SK-N-SH (cell line): ENCODE measurements around the gene BRME1. TPM values are rescaled to one million over a fixed set of nuclear protein-coding genes. Genes with fewer than 3 reads are reported as not detected.
A peak's percentile ranks its signal among the peaks of the same experiment; 100 is the strongest.

Experiments
- CTCF ChIA-PET: fragments of 300-600, 350-600 bp; formaldehyde crosslinking; extraction: SDS; loops from one replicate; lab custom pipeline; 2021; lab: Yijun Ruan, JAX
- POLR2A ChIA-PET: fragments of 350-600 bp; sonication (Branson Sonifier 250); formaldehyde crosslinking; extraction: SDS; loops from one replicate; lab custom pipeline; 2020; ENCODE audit warnings: antibody characterized with exemption, inconsistent platforms; lab: Yijun Ruan, JAX
- DNase-seq: peaks from one replicate; pipeline ENCODE4 v3.0.0; 2012
- H2AFZ ChIP-seq: fragments of 200-600 bp; sonication (generic); 2 replicates; pipeline ENCODE4 v1.8.1; 2016; ENCODE audit warnings: antibody characterized with exemption, mild to moderate bottlenecking, low read depth
- H3F3A ChIP-seq: fragments of 200-600 bp; sonication (generic); replicated peaks from 2 replicates; pipeline ENCODE3; 2016; ENCODE audit warnings: antibody characterized with exemption, mild to moderate bottlenecking; ENCODE audit not compliant: insufficient read depth
- H3K27ac ChIP-seq, 2 experiments: fragments of 200-500 bp in 1 of 2; fragments of 200-600 bp in 1 of 2; sonication (Bioruptor generic) in 1 of 2; sonication (generic), shearing (Covaris generic) in 1 of 2; 2 replicates each; pipeline versions ENCODE4 v1.5.1 to v1.6.1; 2014 to 2016; ENCODE audit warnings: low read depth in 2 of 2, inconsistent platforms in 1 of 2, low read length in 1 of 2, mild to moderate bottlenecking in 1 of 2, mixed read lengths in 1 of 2
- H3K27me3 ChIP-seq: fragments of 200-600 bp; sonication (generic), shearing (Covaris generic); 2 replicates; pipeline ENCODE4 v1.6.1; 2016; ENCODE audit warnings: mixed run types; ENCODE audit not compliant: insufficient read depth
- H3K36me3 ChIP-seq, 2 experiments: fragments of 200-500 bp in 1 of 2; fragments of 200-600 bp in 1 of 2; sonication (Bioruptor generic) in 1 of 2; sonication (generic) in 1 of 2; replicated peaks in 1 of 2; 2 replicates each; pipeline versions ENCODE3 to v1.5.1; 2014 to 2016; ENCODE audit warnings: low read length in 1 of 2, mild to moderate bottlenecking in 1 of 2; ENCODE audit not compliant: insufficient read depth in 2 of 2, control insufficient read depth in 1 of 2
- H3K4me1 ChIP-seq, 2 experiments: fragments of 200-500 bp in 1 of 2; fragments of 200-600 bp in 1 of 2; sonication (Bioruptor generic) in 1 of 2; sonication (generic), shearing (Covaris generic) in 1 of 2; 2 replicates each; pipeline versions ENCODE4 v1.5.1 to v1.6.1; 2014 to 2016; ENCODE audit warnings: low read depth in 1 of 2, low read length in 1 of 2, mixed run types in 1 of 2; ENCODE audit not compliant: insufficient read depth in 2 of 2, control insufficient read depth in 1 of 2
- H3K4me2 ChIP-seq: fragments of 200-600 bp; sonication (generic), shearing (Covaris generic); 2 replicates; pipeline ENCODE4 v1.6.1; 2017; ENCODE audit warnings: mixed run types
- H3K4me3 ChIP-seq, 2 experiments: fragments of 200-500 bp in 1 of 2; fragments of 200-600 bp in 1 of 2; sonication (Bioruptor generic) in 1 of 2; sonication (generic), shearing (Covaris generic) in 1 of 2; 2 replicates each; pipeline versions ENCODE4 v1.5.1 to v1.8.1; 2014 to 2016; ENCODE audit warnings: low read depth in 2 of 2, inconsistent platforms in 1 of 2, low read length in 1 of 2, mild to moderate bottlenecking in 1 of 2, mixed read lengths in 1 of 2, moderate library complexity in 1 of 2
- H3K79me2 ChIP-seq: fragments of 200-600 bp; sonication (generic); 2 replicates; pipeline ENCODE4 v1.8.1; 2017; ENCODE audit warnings: mild to moderate bottlenecking; ENCODE audit not compliant: insufficient read depth
- H3K9ac ChIP-seq: fragments of 200-600 bp; sonication (generic); 2 replicates; pipeline ENCODE4 v1.6.1; 2017; ENCODE audit warnings: mixed run types
- H3K9me2 ChIP-seq: fragments of 200-600 bp; sonication (generic); 2 replicates; pipeline ENCODE4 v1.6.1; 2017; ENCODE audit warnings: mixed run types
- H3K9me3 ChIP-seq: fragments of 200-600 bp; sonication (generic); 2 replicates; pipeline ENCODE4 v1.6.1; 2017; ENCODE audit warnings: mixed run types, mild to moderate bottlenecking, moderate library complexity
- H4K20me1 ChIP-seq: fragments of 200-600 bp; sonication (generic); 2 replicates; pipeline ENCODE4 v1.6.1; 2017; ENCODE audit warnings: mild to moderate bottlenecking, mixed run types; ENCODE audit not compliant: insufficient read depth
- CHD2 ChIP-seq: fragments of 150-350 bp; IDR thresholded peaks from 2 replicates; pipeline ENCODE4 v1.6.1; 2018; ENCODE audit warnings: low read length; ENCODE audit not compliant: partially characterized antibody
- CTCF ChIP-seq: fragments of 200-600 bp; sonication (generic); IDR thresholded peaks from 2 replicates; pipeline ENCODE4 v1.6.1; 2017; ENCODE audit warnings: antibody characterized with exemption, mild to moderate bottlenecking, moderate library complexity
- ELF1 ChIP-seq: IDR thresholded peaks from 2 replicates; pipeline ENCODE4 v1.4.0; 2012
- EP300 ChIP-seq, 2 experiments: IDR thresholded peaks; 2 replicates each; pipeline versions ENCODE4 v1.4.0 to v1.6.1; 2012; ENCODE audit warnings: borderline replicate concordance in 1 of 2, low read depth in 1 of 2, low read length in 1 of 2
- EZH2phosphoT487 ChIP-seq: fragments of 200-600 bp; sonication (generic); IDR thresholded peaks from 2 replicates; pipeline ENCODE4 v1.6.1; 2017; ENCODE audit warnings: low read depth, mixed run types, mild to moderate bottlenecking, antibody characterized with exemption, moderate library complexity, borderline replicate concordance
- FOSL2 ChIP-seq: IDR thresholded peaks from 2 replicates; pipeline ENCODE4 v1.4.0; 2012; ENCODE audit warnings: low read depth, mild to moderate bottlenecking, moderate library complexity, borderline replicate concordance
- FOXJ3 ChIP-seq: sonication (generic); formaldehyde crosslinking; IDR thresholded peaks from 2 replicates; pipeline ENCODE4 v1.5.1; 2020; ENCODE audit warnings: mild to moderate bottlenecking, missing genetic modification reagents
- GABPA ChIP-seq: IDR thresholded peaks from 2 replicates; pipeline ENCODE4 v1.4.0; 2012; ENCODE audit warnings: low read depth, mild to moderate bottlenecking
- GATA2 ChIP-seq: sonication (generic); formaldehyde crosslinking; IDR thresholded peaks from 2 replicates; pipeline ENCODE4 v1.5.0; 2020; ENCODE audit warnings: mild to moderate bottlenecking, missing genetic modification reagents
- MEF2A ChIP-seq: IDR thresholded peaks from 2 replicates; pipeline ENCODE4 v1.4.0; 2012; ENCODE audit warnings: low read depth, borderline replicate concordance
- RFX5 ChIP-seq: IDR thresholded peaks from 2 replicates; pipeline ENCODE4 v1.6.1; 2012; ENCODE audit warnings: mild to moderate bottlenecking, improper control_type of control experiment, low read length
- RXRA ChIP-seq: IDR thresholded peaks from 2 replicates; pipeline ENCODE4 v1.4.0; 2012; ENCODE audit warnings: low read depth, mild to moderate bottlenecking, borderline replicate concordance
- SMC3 ChIP-seq: IDR thresholded peaks from 2 replicates; pipeline ENCODE4 v1.6.1; 2012; ENCODE audit warnings: low read depth, low read length, improper control_type of control experiment
- TCF12 ChIP-seq: IDR thresholded peaks from 2 replicates; pipeline ENCODE4 v1.4.0; 2012
- TEAD4 ChIP-seq: IDR thresholded peaks from 2 replicates; pipeline ENCODE4 v1.4.0; 2012; ENCODE audit warnings: mild to moderate bottlenecking, borderline replicate concordance; ENCODE audit not compliant: insufficient read depth
- WGBS: methylation state at CpG from one replicate; pipeline ENCODE4 v1.1.6; 2017; ENCODE audit warnings: low lambda C conversion rate; 5-methylcytosine and 5-hydroxymethylcytosine counted together
- polyA plus RNA-seq, 3 experiments: library from polyadenylated mRNA; depleted of rRNA; stranded (reverse); fragments of >200 nt; gene quantifications; 2 replicates each; pipeline ENCODE4 v1.2.3, GENCODE V29; 2012
- TF ChIP-seq, protein P1 (sequence below): IDR thresholded peaks from 2 replicates; pipeline ENCODE4 v1.4.0; 2012; ENCODE audit warnings: low read depth, borderline replicate concordance
- TF ChIP-seq, protein P2 (sequence below): IDR thresholded peaks from 2 replicates; pipeline ENCODE4; 2012
- TF ChIP-seq, protein P3 (sequence below): IDR thresholded peaks from 2 replicates; pipeline ENCODE4 v1.6.1; 2012; ENCODE audit warnings: mild to moderate bottlenecking, low read depth, low read length, moderate library complexity
- TF ChIP-seq, protein P4 (sequence below): fragments of 150-350 bp; IDR thresholded peaks from 2 replicates; pipeline ENCODE4 v1.6.1; 2017; ENCODE audit warnings: antibody characterized with exemption, low read length, low read depth, borderline replicate concordance
- TF ChIP-seq, protein P5 (sequence below): IDR thresholded peaks from 2 replicates; pipeline ENCODE4 v1.4.0; 2012; ENCODE audit warnings: low read depth

The BRME1 gene
- polyA plus RNA-seq, 1 of the 3 experiments (the other 2 are of a cell fraction), result 1.5 TPM

- no peaks in the 10 kb centered on the region for H3K9me3 ChIP-seq
- H3K27ac ChIP-seq, result peak overlapping the region; percentile 85 to 100
- 5% methylated on average over 17 of the region's 26 CpGs for WGBS
- POLR2A ChIA-PET, result no interaction called here
- H3K9ac ChIP-seq, result peak overlapping the region; percentile 96
- peak overlapping the region in 1 of 2 experiments; percentile 53; a peak in 3 of 4 replicates for H3K4me3 ChIP-seq
- peak; percentile 42 for DNase-seq
- H3K9me2 ChIP-seq, result no peaks in the 10 kb centered on the region
- peaks cover 25 to 32% of the 10 kb centered on the region in 2 experiments; a peak in 3 of 4 replicates for H3K4me1 ChIP-seq
- peaks cover 17% of the 10 kb centered on the region for H3K79me2 ChIP-seq
- no peaks in the 10 kb centered on the region for H4K20me1 ChIP-seq
- H3K27me3 ChIP-seq, result no peaks in the 10 kb centered on the region
- no peaks in the 10 kb centered on the region for H3K36me3 ChIP-seq
- peak overlapping the region; percentile 89 for H3K4me2 ChIP-seq
- H3F3A ChIP-seq, result peaks cover 65% of the 10 kb centered on the region
- H2AFZ ChIP-seq, result no peak overlapping the region
- CTCF ChIA-PET, result interaction anchor here (1.4 to 5.9 kb wide), 2 partner anchors 12 to 67 kb away, joined by 5 to 51 read pairs; no protein-coding TSS in a partner anchor
- TF ChIP-seq CHD2, result no peak
- TF ChIP-seq RXRA, result peak; percentile 88; the same call in 1 of the 2 replicates
- TF ChIP-seq, protein P1, sequence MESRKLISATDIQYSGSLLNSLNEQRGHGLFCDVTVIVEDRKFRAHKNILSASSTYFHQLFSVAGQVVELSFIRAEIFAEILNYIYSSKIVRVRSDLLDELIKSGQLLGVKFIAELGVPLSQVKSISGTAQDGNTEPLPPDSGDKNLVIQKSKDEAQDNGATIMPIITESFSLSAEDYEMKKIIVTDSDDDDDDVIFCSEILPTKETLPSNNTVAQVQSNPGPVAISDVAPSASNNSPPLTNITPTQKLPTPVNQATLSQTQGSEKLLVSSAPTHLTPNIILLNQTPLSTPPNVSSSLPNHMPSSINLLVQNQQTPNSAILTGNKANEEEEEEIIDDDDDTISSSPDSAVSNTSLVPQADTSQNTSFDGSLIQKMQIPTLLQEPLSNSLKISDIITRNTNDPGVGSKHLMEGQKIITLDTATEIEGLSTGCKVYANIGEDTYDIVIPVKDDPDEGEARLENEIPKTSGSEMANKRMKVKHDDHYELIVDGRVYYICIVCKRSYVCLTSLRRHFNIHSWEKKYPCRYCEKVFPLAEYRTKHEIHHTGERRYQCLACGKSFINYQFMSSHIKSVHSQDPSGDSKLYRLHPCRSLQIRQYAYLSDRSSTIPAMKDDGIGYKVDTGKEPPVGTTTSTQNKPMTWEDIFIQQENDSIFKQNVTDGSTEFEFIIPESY, result peak; percentile 80
- peak; percentile 98 for TF ChIP-seq TEAD4
- TF ChIP-seq RFX5, result no peak
- TF ChIP-seq GATA2 (CRISPR knock-in tag), result no peak
- peak; percentile 99 for TF ChIP-seq FOSL2
- no peak for TF ChIP-seq CTCF
- no peak for TF ChIP-seq EZH2phosphoT487
- TF ChIP-seq, protein P2, sequence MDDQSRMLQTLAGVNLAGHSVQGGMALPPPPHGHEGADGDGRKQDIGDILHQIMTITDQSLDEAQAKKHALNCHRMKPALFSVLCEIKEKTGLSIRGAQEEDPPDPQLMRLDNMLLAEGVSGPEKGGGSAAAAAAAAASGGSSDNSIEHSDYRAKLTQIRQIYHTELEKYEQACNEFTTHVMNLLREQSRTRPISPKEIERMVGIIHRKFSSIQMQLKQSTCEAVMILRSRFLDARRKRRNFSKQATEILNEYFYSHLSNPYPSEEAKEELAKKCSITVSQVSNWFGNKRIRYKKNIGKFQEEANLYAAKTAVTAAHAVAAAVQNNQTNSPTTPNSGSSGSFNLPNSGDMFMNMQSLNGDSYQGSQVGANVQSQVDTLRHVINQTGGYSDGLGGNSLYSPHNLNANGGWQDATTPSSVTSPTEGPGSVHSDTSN, result peak; percentile 64
- TF ChIP-seq, protein P3, sequence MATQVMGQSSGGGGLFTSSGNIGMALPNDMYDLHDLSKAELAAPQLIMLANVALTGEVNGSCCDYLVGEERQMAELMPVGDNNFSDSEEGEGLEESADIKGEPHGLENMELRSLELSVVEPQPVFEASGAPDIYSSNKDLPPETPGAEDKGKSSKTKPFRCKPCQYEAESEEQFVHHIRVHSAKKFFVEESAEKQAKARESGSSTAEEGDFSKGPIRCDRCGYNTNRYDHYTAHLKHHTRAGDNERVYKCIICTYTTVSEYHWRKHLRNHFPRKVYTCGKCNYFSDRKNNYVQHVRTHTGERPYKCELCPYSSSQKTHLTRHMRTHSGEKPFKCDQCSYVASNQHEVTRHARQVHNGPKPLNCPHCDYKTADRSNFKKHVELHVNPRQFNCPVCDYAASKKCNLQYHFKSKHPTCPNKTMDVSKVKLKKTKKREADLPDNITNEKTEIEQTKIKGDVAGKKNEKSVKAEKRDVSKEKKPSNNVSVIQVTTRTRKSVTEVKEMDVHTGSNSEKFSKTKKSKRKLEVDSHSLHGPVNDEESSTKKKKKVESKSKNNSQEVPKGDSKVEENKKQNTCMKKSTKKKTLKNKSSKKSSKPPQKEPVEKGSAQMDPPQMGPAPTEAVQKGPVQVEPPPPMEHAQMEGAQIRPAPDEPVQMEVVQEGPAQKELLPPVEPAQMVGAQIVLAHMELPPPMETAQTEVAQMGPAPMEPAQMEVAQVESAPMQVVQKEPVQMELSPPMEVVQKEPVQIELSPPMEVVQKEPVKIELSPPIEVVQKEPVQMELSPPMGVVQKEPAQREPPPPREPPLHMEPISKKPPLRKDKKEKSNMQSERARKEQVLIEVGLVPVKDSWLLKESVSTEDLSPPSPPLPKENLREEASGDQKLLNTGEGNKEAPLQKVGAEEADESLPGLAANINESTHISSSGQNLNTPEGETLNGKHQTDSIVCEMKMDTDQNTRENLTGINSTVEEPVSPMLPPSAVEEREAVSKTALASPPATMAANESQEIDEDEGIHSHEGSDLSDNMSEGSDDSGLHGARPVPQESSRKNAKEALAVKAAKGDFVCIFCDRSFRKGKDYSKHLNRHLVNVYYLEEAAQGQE, result peak; percentile 59; the same call in 1 of the 2 replicates
- TF ChIP-seq ELF1, result peak; percentile 47; the same call in 1 of the 2 replicates
- no peak for TF ChIP-seq MEF2A
- TF ChIP-seq, protein P4, sequence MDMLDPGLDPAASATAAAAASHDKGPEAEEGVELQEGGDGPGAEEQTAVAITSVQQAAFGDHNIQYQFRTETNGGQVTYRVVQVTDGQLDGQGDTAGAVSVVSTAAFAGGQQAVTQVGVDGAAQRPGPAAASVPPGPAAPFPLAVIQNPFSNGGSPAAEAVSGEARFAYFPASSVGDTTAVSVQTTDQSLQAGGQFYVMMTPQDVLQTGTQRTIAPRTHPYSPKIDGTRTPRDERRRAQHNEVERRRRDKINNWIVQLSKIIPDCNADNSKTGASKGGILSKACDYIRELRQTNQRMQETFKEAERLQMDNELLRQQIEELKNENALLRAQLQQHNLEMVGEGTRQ, result no peak
- TF ChIP-seq, protein P5, sequence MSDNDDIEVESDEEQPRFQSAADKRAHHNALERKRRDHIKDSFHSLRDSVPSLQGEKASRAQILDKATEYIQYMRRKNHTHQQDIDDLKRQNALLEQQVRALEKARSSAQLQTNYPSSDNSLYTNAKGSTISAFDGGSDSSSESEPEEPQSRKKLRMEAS, result peak; percentile 63; the same call in 1 of the 2 replicates
- peak; percentile 15 to 95; a peak in 2 of 4 replicates for TF ChIP-seq EP300 (IDR thresholded peaks at IDR 0.05; ENCODE audit: borderline replicate concordance in 1 of 2, low read depth in 1 of 2, low read length in 1 of 2)
- TF ChIP-seq GABPA, result 0 out of 2 replicates have a peak, but pooled peaks have one; percentile 27
- TF ChIP-seq SMC3, result no peak
- TF ChIP-seq TCF12, result peak; percentile 94
- TF ChIP-seq FOXJ3 (CRISPR knock-in tag), result no peak
Measured at GRCh38 chr19:13850910-13851733, 54.8 kb downstream of the BRME1 start.
